Nephron progenitor cell (in vitro differentiated cells): ENCODE measurements around the gene ADAM22.

Source experiments
- DNase-seq: peaks from one replicate; pipeline ENCODE4 v3.0.0; 2021
- H3K27ac Mint-ChIP-seq: 2 replicates; pipeline ENCODE4 v1.8.0; 2021; ENCODE audit warnings: mild to moderate bottlenecking, moderate library complexity, mixed read lengths
- H3K27me3 Mint-ChIP-seq: 2 replicates; pipeline ENCODE4 v1.8.0; 2021; ENCODE audit warnings: mild to moderate bottlenecking, low read depth, mixed read lengths; ENCODE audit not compliant: poor library complexity
- H3K36me3 Mint-ChIP-seq: 2 replicates; pipeline ENCODE4 v1.8.0; 2021; ENCODE audit warnings: low read depth, mixed read lengths
- H3K4me1 Mint-ChIP-seq: 2 replicates; pipeline ENCODE4 v1.8.0; 2021; ENCODE audit warnings: mixed read lengths
- H3K4me3 Mint-ChIP-seq: 2 replicates; pipeline ENCODE4 v1.8.0; 2021; ENCODE audit warnings: mild to moderate bottlenecking, moderate library complexity, mixed read lengths
- H3K9me3 Mint-ChIP-seq: 2 replicates; pipeline ENCODE4 v1.8.0; 2021; ENCODE audit warnings: mild to moderate bottlenecking, moderate library complexity, mixed read lengths
- CTCF ChIP-seq: fragments of 200-600 bp; sonication (generic); IDR thresholded peaks from 2 replicates; pipeline ENCODE4 v1.5.0; 2021; ENCODE audit warnings: antibody characterized with exemption

The ADAM22 gene

DNA sequence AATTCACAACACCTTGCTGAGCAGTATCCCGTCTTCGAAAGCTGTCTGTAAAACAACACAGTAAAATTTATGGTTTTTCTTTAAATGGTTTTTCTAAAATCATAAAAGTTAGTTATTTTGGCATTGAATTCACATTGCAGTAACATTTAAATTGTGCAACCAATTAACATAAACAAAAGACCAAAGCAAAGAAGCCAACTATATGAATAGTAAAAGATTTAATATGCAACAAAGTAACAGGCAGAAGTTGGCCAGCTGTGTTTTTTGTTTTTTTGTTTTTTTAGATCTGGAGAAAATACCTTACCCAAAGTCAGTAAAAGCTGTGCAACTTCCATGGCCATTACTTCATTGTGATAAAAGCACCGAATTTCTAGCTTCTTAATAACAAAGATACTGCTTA is 274.5 kb downstream of the ADAM22 start:
- no peaks in the 10 kb centered on the region for H3K27me3 Mint-ChIP-seq
- no peak for DNase-seq
- no peaks in the 10 kb centered on the region for H3K9me3 Mint-ChIP-seq
- no peaks in the 10 kb centered on the region for H3K4me1 Mint-ChIP-seq
- TF ChIP-seq CTCF = no peak
- H3K4me3 Mint-ChIP-seq = no peak overlapping the region
- no peak overlapping the region for H3K27ac Mint-ChIP-seq
- H3K36me3 Mint-ChIP-seq = peaks cover 76% of the 10 kb centered on the region

GRCh38 chr7:88212918-88213317 is 278.9 kb downstream of the ADAM22 start:
- Mint-ChIP-seq H3K4me1 (peaks cover 7% of the 10 kb centered on the region), H3K4me3 (no peak overlapping the region), H3K27ac (no peak overlapping the region), H3K36me3 (peaks cover 60% of the 10 kb centered on the region), H3K27me3 (no peaks in the 10 kb centered on the region), H3K9me3 (no peaks in the 10 kb centered on the region)
- no peak for TF ChIP-seq CTCF
- no peak for DNase-seq

DNA sequence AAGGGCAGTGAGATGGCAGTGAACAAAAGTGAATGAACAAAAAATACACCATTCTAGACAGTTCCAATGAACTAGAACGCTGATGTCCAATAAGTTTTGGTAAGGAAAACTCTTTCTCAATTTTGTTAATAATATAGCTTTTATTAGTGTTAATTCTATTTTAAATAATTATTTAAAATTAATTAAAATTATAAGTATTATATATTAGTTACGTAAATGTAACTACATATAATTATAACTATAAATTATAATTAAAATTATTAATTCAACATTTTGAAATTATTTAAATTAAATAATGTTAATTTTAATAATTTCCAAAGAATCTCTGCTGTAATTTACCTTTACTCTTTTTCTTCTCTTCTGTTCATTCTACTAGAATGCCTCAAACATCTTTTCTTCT is 280.4 kb downstream of the ADAM22 start:
- H3K9me3 Mint-ChIP-seq = no peaks in the 10 kb centered on the region
- TF ChIP-seq CTCF = no peak
- peaks cover 20% of the 10 kb centered on the region for H3K4me1 Mint-ChIP-seq
- no peak overlapping the region for H3K27ac Mint-ChIP-seq
- no peak for DNase-seq
- H3K36me3 Mint-ChIP-seq = peaks cover 45% of the 10 kb centered on the region
- no peaks in the 10 kb centered on the region for H3K27me3 Mint-ChIP-seq
- no peak overlapping the region for H3K4me3 Mint-ChIP-seq

- Mint-ChIP-seq H3K4me3 (no peak overlapping the region), H3K27me3 (no peaks in the 10 kb centered on the region), H3K36me3 (peaks cover 38% of the 10 kb centered on the region), H3K9me3 (no peaks in the 10 kb centered on the region), H3K4me1 (peaks cover 21% of the 10 kb centered on the region), H3K27ac (no peak overlapping the region)
- TF ChIP-seq CTCF = no peak
- DNase-seq = no peak
These were observed 281.2 kb downstream of the ADAM22 start for GRCh38 chr7:88215295-88215694.

- no peak for DNase-seq
- H3K27ac Mint-ChIP-seq = no peak overlapping the region
- H3K4me3 Mint-ChIP-seq = no peak overlapping the region
- no peaks in the 10 kb centered on the region for H3K27me3 Mint-ChIP-seq
- peaks cover 33% of the 10 kb centered on the region for H3K36me3 Mint-ChIP-seq
- H3K4me1 Mint-ChIP-seq = peaks cover 29% of the 10 kb centered on the region
- no peaks in the 10 kb centered on the region for H3K9me3 Mint-ChIP-seq
- TF ChIP-seq CTCF = no peak
These were observed 282.2 kb downstream of the ADAM22 start for GRCh38 chr7:88216276-88216675.

DNA sequence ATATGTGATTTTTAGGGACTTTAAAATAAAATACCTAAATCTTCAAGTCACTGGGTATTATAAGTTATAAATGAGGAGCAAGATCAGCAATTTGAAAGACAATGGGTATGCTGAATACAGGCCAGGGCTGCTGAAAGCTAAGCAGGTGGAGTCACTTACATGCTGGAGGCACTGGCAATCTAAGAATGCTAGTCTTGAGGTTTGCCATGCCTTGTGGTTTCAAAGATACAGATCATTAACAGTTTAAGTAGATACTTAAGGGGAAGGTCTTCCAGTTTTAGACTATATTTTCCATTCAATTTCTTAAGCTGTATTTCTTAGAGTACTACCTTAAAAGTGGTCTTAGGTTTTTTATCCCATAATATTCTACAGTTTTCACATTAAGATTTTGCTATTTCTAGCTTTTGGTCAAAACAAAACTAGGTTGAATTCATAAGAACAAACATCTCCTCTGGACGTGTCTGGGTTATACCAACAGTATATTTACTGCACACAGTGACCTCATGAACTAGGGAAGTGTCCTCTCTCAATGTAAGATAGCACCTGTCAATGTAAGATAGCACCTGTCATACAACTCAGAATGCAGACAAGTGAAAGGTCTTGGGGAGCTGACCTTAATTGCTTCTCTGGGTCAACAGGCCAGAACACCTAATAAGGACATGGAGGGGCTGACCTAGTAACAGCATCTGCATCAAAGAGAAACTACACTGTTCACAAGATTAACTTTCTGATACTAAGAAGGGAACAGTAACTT is 283.8 kb downstream of the ADAM22 start:
- Mint-ChIP-seq H3K4me3 (peak overlapping the region; percentile 93), H3K4me1 (peaks cover 30% of the 10 kb centered on the region), H3K27me3 (no peaks in the 10 kb centered on the region), H3K9me3 (no peaks in the 10 kb centered on the region), H3K36me3 (peaks cover 27% of the 10 kb centered on the region), H3K27ac (no peak overlapping the region)
- DNase-seq = no peak
- TF ChIP-seq CTCF = no peak
